Astrocyte (in vitro differentiated cells and primary cell): Measurements from ENCODE around the gene WDR7. TPM values are rescaled to one million over a fixed set of nuclear protein-coding genes. Genes with fewer than 3 reads are reported as not detected.

Source experiments
- DNase-seq: peaks from one replicate; pipeline ENCODE4 v3.0.0-alpha.2; 2010; ENCODE audit warnings: low read depth
- FAIRE-seq: peaks from 2 replicates; lab custom pipeline; 2011; peaks lifted over from hg19 to GRCh38; lab: Jason Lieb, UNC
- H2AFZ ChIP-seq: 2 replicates; pipeline ENCODE4 v1.6.0; 2012; ENCODE audit warnings: low read depth, low read length, inconsistent platforms
- H3K27ac ChIP-seq: 2 replicates; pipeline ENCODE4 v1.5.1; 2011; ENCODE audit warnings: low read depth, low read length, inconsistent platforms
- H3K27me3 ChIP-seq: 2 replicates; pipeline ENCODE4 v1.6.0; 2011; ENCODE audit warnings: low read length, inconsistent platforms; ENCODE audit not compliant: insufficient read depth
- H3K36me3 ChIP-seq: 2 replicates; pipeline ENCODE4 v1.5.1; 2011; ENCODE audit warnings: low read length, inconsistent platforms; ENCODE audit not compliant: insufficient read depth
- H3K4me1 ChIP-seq: 2 replicates; pipeline ENCODE4 v1.5.1; 2011; ENCODE audit warnings: low read length, inconsistent platforms; ENCODE audit not compliant: insufficient read depth
- H3K4me2 ChIP-seq: 2 replicates; pipeline ENCODE4 v1.6.0; 2012; ENCODE audit warnings: low read length, inconsistent platforms
- H3K4me3 ChIP-seq: 2 replicates; pipeline ENCODE4 v1.5.1; 2011; ENCODE audit warnings: low read depth, mild to moderate bottlenecking, low read length, inconsistent platforms; ENCODE audit not compliant: insufficient read depth
- H3K79me2 ChIP-seq: 2 replicates; pipeline ENCODE4 v1.6.0; 2012; ENCODE audit warnings: mild to moderate bottlenecking, low read length, inconsistent platforms; ENCODE audit not compliant: insufficient read depth
- H3K9ac ChIP-seq: 2 replicates; pipeline ENCODE4 v1.6.0; 2012; ENCODE audit warnings: mild to moderate bottlenecking, low read length, inconsistent platforms
- H3K9me3 ChIP-seq: 2 replicates; pipeline ENCODE4 v1.5.1; 2012; ENCODE audit warnings: low read depth, mild to moderate bottlenecking, low read length, inconsistent platforms; ENCODE audit not compliant: insufficient read depth
- H4K20me1 ChIP-seq: 2 replicates; pipeline ENCODE4 v1.6.0; 2012; ENCODE audit warnings: low read length, inconsistent platforms; ENCODE audit not compliant: insufficient read depth
- H3K27ac Mint-ChIP-seq: one replicate; pipeline ENCODE4 v1.8.0; 2021; ENCODE audit warnings: mild to moderate bottlenecking, mixed read lengths; ENCODE audit not compliant: unreplicated experiment
- H3K27me3 Mint-ChIP-seq: one replicate; pipeline ENCODE4 v1.8.0; 2021; ENCODE audit warnings: low read depth, mixed read lengths; ENCODE audit not compliant: unreplicated experiment
- H3K36me3 Mint-ChIP-seq: one replicate; pipeline ENCODE4 v1.8.0; 2021; ENCODE audit warnings: low read depth, mixed read lengths; ENCODE audit not compliant: unreplicated experiment
- H3K4me1 Mint-ChIP-seq: one replicate; pipeline ENCODE4 v1.8.0; 2021; ENCODE audit warnings: low read depth, mixed read lengths; ENCODE audit not compliant: unreplicated experiment
- H3K4me3 Mint-ChIP-seq: one replicate; pipeline ENCODE4 v1.8.0; 2021; ENCODE audit warnings: mild to moderate bottlenecking, moderate library complexity, mixed read lengths; ENCODE audit not compliant: unreplicated experiment
- H3K9me3 Mint-ChIP-seq: one replicate; pipeline ENCODE4 v1.8.0; 2021; ENCODE audit warnings: mild to moderate bottlenecking, mixed read lengths; ENCODE audit not compliant: unreplicated experiment
- EZH2 ChIP-seq: IDR thresholded peaks from 2 replicates; pipeline ENCODE4 v1.6.1; 2012; ENCODE audit warnings: mild to moderate bottlenecking, low read length, inconsistent platforms; ENCODE audit not compliant: insufficient read depth
- total RNA-seq: library from RNA; stranded (reverse); gene quantifications from 2 replicates; pipeline ENCODE4 v1.2.1, GENCODE V29; 2021
- TF ChIP-seq, protein P1 (sequence below): IDR thresholded peaks from 2 replicates; pipeline ENCODE4 v1.5.1; 2011; ENCODE audit warnings: low read depth, mild to moderate bottlenecking, inconsistent platforms, low read length, moderate library complexity; ENCODE audit not compliant: insufficient read depth

Gene WDR7
- total RNA-seq, 1 donor from 2014 or later: 16.9 TPM

GRCh38 chr18:56615738-56616520 is 35.2 kb upstream of the WDR7 start:
- H3K9me3 Mint-ChIP-seq: no peaks in the 10 kb centered on the region
- H3K27ac Mint-ChIP-seq: no peak overlapping the region
- Histone ChIP-seq H3K9me3 (no peaks in the 10 kb centered on the region), H3K27me3 (no peaks in the 10 kb centered on the region), H3K79me2 (peaks cover 3% of the 10 kb centered on the region), H3K4me3 (no peak overlapping the region), H3K4me1 (no peaks in the 10 kb centered on the region), H2AFZ (no peak overlapping the region), H3K9ac (no peak overlapping the region), H3K36me3 (peaks cover 32% of the 10 kb centered on the region), H4K20me1 (peaks cover 5% of the 10 kb centered on the region), H3K27ac (no peak overlapping the region), H3K4me2 (no peak overlapping the region)
- no peak for DNase-seq
- no peaks in the 10 kb centered on the region for H3K27me3 Mint-ChIP-seq
- no peak for FAIRE-seq
- no peak overlapping the region for H3K4me3 Mint-ChIP-seq
- H3K4me1 Mint-ChIP-seq: no peaks in the 10 kb centered on the region
- H3K36me3 Mint-ChIP-seq: peaks cover 13% of the 10 kb centered on the region
- TF ChIP-seq EZH2: no peak
- TF ChIP-seq, protein P1, sequence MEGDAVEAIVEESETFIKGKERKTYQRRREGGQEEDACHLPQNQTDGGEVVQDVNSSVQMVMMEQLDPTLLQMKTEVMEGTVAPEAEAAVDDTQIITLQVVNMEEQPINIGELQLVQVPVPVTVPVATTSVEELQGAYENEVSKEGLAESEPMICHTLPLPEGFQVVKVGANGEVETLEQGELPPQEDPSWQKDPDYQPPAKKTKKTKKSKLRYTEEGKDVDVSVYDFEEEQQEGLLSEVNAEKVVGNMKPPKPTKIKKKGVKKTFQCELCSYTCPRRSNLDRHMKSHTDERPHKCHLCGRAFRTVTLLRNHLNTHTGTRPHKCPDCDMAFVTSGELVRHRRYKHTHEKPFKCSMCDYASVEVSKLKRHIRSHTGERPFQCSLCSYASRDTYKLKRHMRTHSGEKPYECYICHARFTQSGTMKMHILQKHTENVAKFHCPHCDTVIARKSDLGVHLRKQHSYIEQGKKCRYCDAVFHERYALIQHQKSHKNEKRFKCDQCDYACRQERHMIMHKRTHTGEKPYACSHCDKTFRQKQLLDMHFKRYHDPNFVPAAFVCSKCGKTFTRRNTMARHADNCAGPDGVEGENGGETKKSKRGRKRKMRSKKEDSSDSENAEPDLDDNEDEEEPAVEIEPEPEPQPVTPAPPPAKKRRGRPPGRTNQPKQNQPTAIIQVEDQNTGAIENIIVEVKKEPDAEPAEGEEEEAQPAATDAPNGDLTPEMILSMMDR: no peak

- Mint-ChIP-seq H3K36me3 (no peaks in the 10 kb centered on the region), H3K9me3 (no peaks in the 10 kb centered on the region), H3K27ac (no peak overlapping the region), H3K4me1 (peaks cover 11% of the 10 kb centered on the region), H3K27me3 (no peaks in the 10 kb centered on the region), H3K4me3 (no peak overlapping the region)
- Histone ChIP-seq H3K9ac (no peak overlapping the region), H3K4me1 (no peaks in the 10 kb centered on the region), H3K9me3 (no peaks in the 10 kb centered on the region), H3K27me3 (no peaks in the 10 kb centered on the region), H3K36me3 (peaks cover 3% of the 10 kb centered on the region), H2AFZ (no peak overlapping the region), H3K79me2 (peaks cover 89% of the 10 kb centered on the region), H3K4me3 (no peak overlapping the region), H3K27ac (no peak overlapping the region), H3K4me2 (peak overlapping the region; percentile 2), H4K20me1 (peaks cover 88% of the 10 kb centered on the region)
- FAIRE-seq (no peak), DNase-seq (no peak)
- TF ChIP-seq, protein P1: no peak
- TF ChIP-seq EZH2: no peak
These were observed 23.2 kb upstream of the WDR7 start for GRCh38 chr18:56627991-56628390.
